AG10803 (cell line): Measurements from ENCODE around the gene IGFL4.

Experiments
- DNase-seq: peaks from one replicate; pipeline ENCODE4 v3.0.0; 2010; ENCODE audit warnings: low read depth
- H3K4me3 ChIP-seq: 2 replicates; pipeline ENCODE4 v1.5.1; 2011; ENCODE audit warnings: mild to moderate bottlenecking, low read length, control low read depth
- CTCF ChIP-seq: conservative IDR thresholded peaks from 2 replicates; pipeline ENCODE4 v1.5.1; 2011; ENCODE audit warnings: mild to moderate bottlenecking, low read length, control low read depth, inconsistent platforms

Gene IGFL4

GRCh38 chr19:46073268-46073922, 32.6 kb upstream of the IGFL4 start:
- no peak for TF ChIP-seq CTCF
- H3K4me3 ChIP-seq: no peak overlapping the region
- no peak for DNase-seq

GRCh38 chr19:46069806-46070341, 29.1 kb upstream of the IGFL4 start:
- no peak for TF ChIP-seq CTCF
- DNase-seq: peak; percentile 65
- no peak overlapping the region for H3K4me3 ChIP-seq

GRCh38 chr19:46068345-46069258, 27.8 kb upstream of the IGFL4 start:
- DNase-seq: peak; percentile 85
- no peak for TF ChIP-seq CTCF

GRCh38 chr19:46067691-46068090, 26.9 kb upstream of the IGFL4 start:
- DNase-seq: no peak
- TF ChIP-seq CTCF: no peak
- H3K4me3 ChIP-seq: no peak overlapping the region

More at GRCh38 chr19:46068345-46069258, 27.8 kb upstream of the IGFL4 start:
- no peak overlapping the region for H3K4me3 ChIP-seq

GRCh38 chr19:46066471-46066870, 25.7 kb upstream of the IGFL4 start:
- H3K4me3 ChIP-seq: no peak overlapping the region
- no peak for DNase-seq
- TF ChIP-seq CTCF: no peak

GRCh38 chr19:46065486-46066071, 24.8 kb upstream of the IGFL4 start:
- peak; percentile 34 for DNase-seq
- H3K4me3 ChIP-seq: no peak overlapping the region
- no peak for TF ChIP-seq CTCF
